SU-DHL-6 (cell line): ENCODE measurements around the gene FBXW11.

Experiments
- H2AFZ ChIP-seq: fragments of 200-600 bp; sonication (generic); 2 replicates; pipeline ENCODE4 v1.6.1; 2014; ENCODE audit warnings: low read depth, mild to moderate bottlenecking, moderate library complexity, mixed read lengths, antibody characterized with exemption, low read length; ENCODE audit not compliant: severe bottlenecking
- H3F3A ChIP-seq: fragments of 200-600 bp; shearing (Covaris generic); 2 replicates; pipeline ENCODE4 v1.6.0; 2016; ENCODE audit warnings: antibody characterized with exemption, mild to moderate bottlenecking; ENCODE audit not compliant: insufficient read depth
- H3K27ac ChIP-seq: fragments of 200-600 bp; sonication (generic); 2 replicates; pipeline ENCODE4 v1.5.1; 2016; ENCODE audit warnings: low read depth, mild to moderate bottlenecking, low read length, moderate library complexity, mixed read lengths
- H3K27me3 ChIP-seq: fragments of 200-600 bp; sonication (generic), shearing (Covaris generic); 2 replicates; pipeline ENCODE4 v1.6.0; 2014; ENCODE audit warnings: mild to moderate bottlenecking, low read length
- H3K36me3 ChIP-seq: fragments of 200-600 bp; sonication (generic); 2 replicates; pipeline ENCODE4 v1.6.1; 2014; ENCODE audit warnings: mild to moderate bottlenecking, low read length, mixed read lengths
- H3K4me2 ChIP-seq: fragments of 300-600, 200-600 bp; shearing (Covaris generic), sonication (generic); 2 replicates; pipeline ENCODE4 v1.6.0; 2014; ENCODE audit warnings: low read length, low read depth, mild to moderate bottlenecking; ENCODE audit not compliant: poor library complexity, severe bottlenecking
- H3K4me3 ChIP-seq: fragments of 200-600 bp; sonication (generic); 2 replicates; pipeline ENCODE4 v1.5.1; 2014; ENCODE audit warnings: antibody characterized with exemption, low read length, mild to moderate bottlenecking, mixed read lengths; ENCODE audit not compliant: insufficient read depth, poor library complexity, severe bottlenecking
- H3K79me2 ChIP-seq: fragments of 200-600 bp; sonication (generic); 2 replicates; pipeline ENCODE4 v1.6.1; 2014; ENCODE audit warnings: mild to moderate bottlenecking, low read length, moderate library complexity; ENCODE audit not compliant: insufficient read depth
- H3K9ac ChIP-seq: fragments of 200-600 bp; sonication (generic); 2 replicates; pipeline ENCODE4 v1.7.0; 2014; ENCODE audit warnings: mild to moderate bottlenecking, low read length
- H3K9me2 ChIP-seq: fragments of 200-600 bp; sonication (generic); replicated peaks from 2 replicates; pipeline ENCODE4 v1.6.1; 2014; ENCODE audit warnings: low read length; ENCODE audit not compliant: insufficient read depth
- H3K9me3 ChIP-seq: fragments of 200-600 bp; sonication (generic); 2 replicates; pipeline ENCODE4 v1.6.1; 2014; ENCODE audit warnings: low read length, mixed read lengths; ENCODE audit not compliant: insufficient read depth
- H4K20me1 ChIP-seq: fragments of 200-600 bp; sonication (generic); 2 replicates; pipeline ENCODE4 v1.6.1; 2014; ENCODE audit warnings: low read depth, mild to moderate bottlenecking, antibody characterized with exemption, low read length, moderate library complexity, mixed read lengths
- CTCF ChIP-seq: fragments of 200-600 bp; sonication (generic); IDR thresholded peaks from one replicate; pipeline ENCODE4 v1.5.1; 2017; ENCODE audit warnings: antibody characterized with exemption, mild to moderate bottlenecking, low read length, moderate library complexity; ENCODE audit not compliant: insufficient read depth, poor library complexity, severe bottlenecking
- EZH2phosphoT487 ChIP-seq: fragments of 200-600 bp; sonication (generic), shearing (Covaris generic); conservative IDR thresholded peaks from 2 replicates; pipeline ENCODE4 v1.6.1; 2018; ENCODE audit warnings: mild to moderate bottlenecking, antibody characterized with exemption, low read length, moderate library complexity, mixed read lengths

The FBXW11 gene

GRCh38 chr5:171914726-171915338 lies 91.6 kb downstream of the FBXW11 start:
- no peaks in the 10 kb centered on the region for H3K27me3 ChIP-seq
- no peaks in the 10 kb centered on the region for H3K9me2 ChIP-seq
- H3K9ac ChIP-seq: no peak overlapping the region
- H3K79me2 ChIP-seq: peaks cover 47% of the 10 kb centered on the region
- peaks cover 3% of the 10 kb centered on the region; the same call in 1 of the 2 replicates for H3F3A ChIP-seq
- H3K9me3 ChIP-seq: no peaks in the 10 kb centered on the region
- H3K27ac ChIP-seq: no peak overlapping the region
- no peak overlapping the region for H3K4me2 ChIP-seq
- no peak overlapping the region for H3K4me3 ChIP-seq
- no peak for TF ChIP-seq EZH2phosphoT487
- no peak for TF ChIP-seq CTCF
- peaks cover 7% of the 10 kb centered on the region; the same call in 1 of the 2 replicates for H4K20me1 ChIP-seq
- H2AFZ ChIP-seq: no peak overlapping the region
- no peaks in the 10 kb centered on the region for H3K36me3 ChIP-seq

DNA sequence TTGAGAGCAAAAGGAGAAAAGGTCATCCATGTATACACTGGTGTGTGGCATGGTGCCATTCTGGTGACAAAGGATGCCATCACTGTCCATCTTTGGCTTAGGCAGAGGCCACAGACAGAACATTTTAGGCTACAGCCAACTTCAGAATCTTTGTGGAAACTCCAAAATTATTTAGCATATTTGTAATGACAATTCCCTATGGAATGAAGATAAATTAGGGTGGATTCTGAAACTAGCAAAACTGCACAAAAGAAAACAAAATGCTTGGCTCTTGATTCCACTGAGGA lies 92.5 kb downstream of the FBXW11 start:
- H3K9ac ChIP-seq: no peak overlapping the region
- no peak overlapping the region for H3K27ac ChIP-seq
- H3K27me3 ChIP-seq: no peaks in the 10 kb centered on the region
- H3K79me2 ChIP-seq: peaks cover 38% of the 10 kb centered on the region
- no peak overlapping the region for H2AFZ ChIP-seq
- no peaks in the 10 kb centered on the region for H3K9me3 ChIP-seq
- H3K4me2 ChIP-seq: no peak overlapping the region
- H3F3A ChIP-seq: peaks cover 3% of the 10 kb centered on the region; the same call in 1 of the 2 replicates
- no peaks in the 10 kb centered on the region; the same call in 1 of the 2 replicates for H4K20me1 ChIP-seq
- no peak for TF ChIP-seq EZH2phosphoT487
- H3K36me3 ChIP-seq: no peaks in the 10 kb centered on the region
- no peak overlapping the region for H3K4me3 ChIP-seq
- no peaks in the 10 kb centered on the region for H3K9me2 ChIP-seq

DNA sequence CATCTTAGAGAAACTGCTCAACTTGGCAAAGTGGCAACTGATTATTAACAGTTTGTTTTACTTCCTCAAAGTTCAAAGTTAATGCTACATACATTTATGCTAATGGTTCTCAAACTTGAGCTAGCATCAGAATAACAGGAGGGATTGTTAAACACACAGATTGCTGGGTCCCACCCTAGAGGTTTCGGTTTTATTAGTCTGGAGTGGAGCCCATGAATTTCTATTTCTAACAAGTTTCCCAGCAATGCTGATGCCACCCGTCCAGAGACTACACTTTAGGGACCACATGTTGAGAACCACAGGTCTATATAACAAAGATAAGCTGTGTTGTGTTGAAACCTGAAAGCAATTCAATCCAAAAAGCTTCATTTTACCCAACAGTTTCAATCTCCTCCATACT lies 95.3 kb downstream of the FBXW11 start:
- Histone ChIP-seq H3K4me3 (no peak overlapping the region), H3K79me2 (peaks cover 29% of the 10 kb centered on the region), H4K20me1 (no peaks in the 10 kb centered on the region; the same call in 1 of the 2 replicates), H3K27ac (no peak overlapping the region), H3F3A (peaks cover 3% of the 10 kb centered on the region; the same call in 1 of the 2 replicates), H2AFZ (no peak overlapping the region), H3K4me2 (no peak overlapping the region), H3K9me3 (no peaks in the 10 kb centered on the region), H3K9ac (no peak overlapping the region), H3K27me3 (no peaks in the 10 kb centered on the region), H3K9me2 (no peaks in the 10 kb centered on the region), H3K36me3 (no peaks in the 10 kb centered on the region)
- TF ChIP-seq CTCF: no peak

- peaks cover 3% of the 10 kb centered on the region; the same call in 1 of the 2 replicates for H3F3A ChIP-seq
- H3K27me3 ChIP-seq: no peaks in the 10 kb centered on the region
- no peak overlapping the region for H3K27ac ChIP-seq
- no peak overlapping the region for H3K9ac ChIP-seq
- TF ChIP-seq CTCF: no peak
- no peak for TF ChIP-seq EZH2phosphoT487
- H3K9me3 ChIP-seq: no peaks in the 10 kb centered on the region
- no peak overlapping the region for H2AFZ ChIP-seq
- no peaks in the 10 kb centered on the region for H3K36me3 ChIP-seq
- peaks cover 19% of the 10 kb centered on the region; the same call in 1 of the 2 replicates for H3K79me2 ChIP-seq
- no peak overlapping the region for H3K4me2 ChIP-seq
- H3K4me3 ChIP-seq: no peak overlapping the region
- H3K9me2 ChIP-seq: no peaks in the 10 kb centered on the region
- H4K20me1 ChIP-seq: no peaks in the 10 kb centered on the region; the same call in 1 of the 2 replicates
These were observed 97.8 kb downstream of the FBXW11 start for GRCh38 chr5:171908638-171909037.
